ENCODE results near the gene BICRA.

The BICRA gene

DNA sequence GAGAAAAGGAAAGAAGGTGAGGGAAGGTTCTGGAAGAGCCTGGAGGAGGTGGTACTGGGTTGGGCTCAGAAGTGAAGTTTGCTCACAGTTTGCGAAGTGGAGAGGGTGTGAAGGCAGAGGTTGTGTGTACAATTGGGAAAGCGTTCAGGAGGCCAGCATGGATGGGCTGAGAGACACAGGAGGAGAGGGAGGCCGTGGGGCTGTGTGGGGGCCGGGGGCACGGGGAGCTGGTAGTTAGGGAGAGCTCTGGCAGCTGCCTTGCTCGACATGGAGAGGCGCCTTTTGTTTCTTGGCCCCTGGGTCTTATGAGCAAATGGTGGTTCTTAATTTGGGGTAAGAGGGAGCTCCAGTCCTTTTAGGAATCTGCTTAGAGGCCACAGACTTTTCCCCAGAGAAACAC, 16.7 kb downstream of the BICRA start:
- no peaks in the 10 kb centered on the region for H3K27me3 ChIP-seq (ENCODE audit: insufficient read depth, poor library complexity, severe bottlenecking)
- DNase-seq (ENCODE audit: low read depth in 1 of 2, low spot score in 1 of 2) = no peak
- H3K27ac ChIP-seq (replicated peaks) = no peak overlapping the region
- H3K4me3 ChIP-seq (replicated peaks; ENCODE audit: insufficient read depth, low read length) = no peak overlapping the region
- no peak for TF ChIP-seq REST (IDR thresholded peaks at IDR 0.05; ENCODE audit: insufficient replicate concordance, low read depth)
- no peak for TF ChIP-seq SPI1 (IDR thresholded peaks at IDR 0.05; ENCODE audit: borderline replicate concordance, low read depth)
- TF ChIP-seq POLR2AphosphoS5 (IDR thresholded peaks at IDR 0.05; ENCODE audit: low read depth) = no peak
- TF ChIP-seq, protein P1, sequence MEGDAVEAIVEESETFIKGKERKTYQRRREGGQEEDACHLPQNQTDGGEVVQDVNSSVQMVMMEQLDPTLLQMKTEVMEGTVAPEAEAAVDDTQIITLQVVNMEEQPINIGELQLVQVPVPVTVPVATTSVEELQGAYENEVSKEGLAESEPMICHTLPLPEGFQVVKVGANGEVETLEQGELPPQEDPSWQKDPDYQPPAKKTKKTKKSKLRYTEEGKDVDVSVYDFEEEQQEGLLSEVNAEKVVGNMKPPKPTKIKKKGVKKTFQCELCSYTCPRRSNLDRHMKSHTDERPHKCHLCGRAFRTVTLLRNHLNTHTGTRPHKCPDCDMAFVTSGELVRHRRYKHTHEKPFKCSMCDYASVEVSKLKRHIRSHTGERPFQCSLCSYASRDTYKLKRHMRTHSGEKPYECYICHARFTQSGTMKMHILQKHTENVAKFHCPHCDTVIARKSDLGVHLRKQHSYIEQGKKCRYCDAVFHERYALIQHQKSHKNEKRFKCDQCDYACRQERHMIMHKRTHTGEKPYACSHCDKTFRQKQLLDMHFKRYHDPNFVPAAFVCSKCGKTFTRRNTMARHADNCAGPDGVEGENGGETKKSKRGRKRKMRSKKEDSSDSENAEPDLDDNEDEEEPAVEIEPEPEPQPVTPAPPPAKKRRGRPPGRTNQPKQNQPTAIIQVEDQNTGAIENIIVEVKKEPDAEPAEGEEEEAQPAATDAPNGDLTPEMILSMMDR (IDR thresholded peaks at IDR 0.05; ENCODE audit: insufficient read depth, low read length) = no peak
- no peak for TF ChIP-seq GABPA (IDR thresholded peaks at IDR 0.05; ENCODE audit: low read depth)

DNA sequence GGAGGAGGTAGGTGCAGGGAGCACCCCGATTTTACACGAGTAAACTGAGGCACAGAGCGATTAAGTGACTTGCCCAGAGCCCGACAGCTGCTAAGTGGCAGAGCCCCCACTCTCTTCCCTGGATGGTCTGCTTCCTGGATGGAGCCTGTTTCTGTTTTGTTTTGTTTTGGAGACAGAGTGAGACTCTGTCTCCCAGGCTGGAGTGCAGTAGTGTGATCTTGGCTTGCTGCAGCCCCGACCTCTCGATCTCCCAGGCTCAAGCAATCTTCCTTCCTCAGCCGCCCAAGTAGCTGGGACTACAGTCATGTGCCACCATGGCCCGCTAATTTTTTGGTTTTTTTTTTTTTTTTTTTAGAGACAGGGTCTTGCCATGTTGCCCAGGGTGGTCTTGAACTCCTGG, 17.3 kb downstream of the BICRA start:
- no peak overlapping the region for H3K27ac ChIP-seq (replicated peaks)
- TF ChIP-seq SPI1 (IDR thresholded peaks at IDR 0.05; ENCODE audit: borderline replicate concordance, low read depth) (no peak), GABPA (IDR thresholded peaks at IDR 0.05; ENCODE audit: low read depth) (no peak), REST (IDR thresholded peaks at IDR 0.05; ENCODE audit: insufficient replicate concordance, low read depth) (no peak), POLR2AphosphoS5 (IDR thresholded peaks at IDR 0.05; ENCODE audit: low read depth) (no peak)
- TF ChIP-seq, protein P1 (IDR thresholded peaks at IDR 0.05; ENCODE audit: insufficient read depth, low read length) = no peak
- DNase-seq (ENCODE audit: low read depth in 1 of 2, low spot score in 1 of 2) = no peak
- no peaks in the 10 kb centered on the region for H3K27me3 ChIP-seq (ENCODE audit: insufficient read depth, poor library complexity, severe bottlenecking)
- no peak overlapping the region for H3K4me3 ChIP-seq (replicated peaks; ENCODE audit: insufficient read depth, low read length)

DNA sequence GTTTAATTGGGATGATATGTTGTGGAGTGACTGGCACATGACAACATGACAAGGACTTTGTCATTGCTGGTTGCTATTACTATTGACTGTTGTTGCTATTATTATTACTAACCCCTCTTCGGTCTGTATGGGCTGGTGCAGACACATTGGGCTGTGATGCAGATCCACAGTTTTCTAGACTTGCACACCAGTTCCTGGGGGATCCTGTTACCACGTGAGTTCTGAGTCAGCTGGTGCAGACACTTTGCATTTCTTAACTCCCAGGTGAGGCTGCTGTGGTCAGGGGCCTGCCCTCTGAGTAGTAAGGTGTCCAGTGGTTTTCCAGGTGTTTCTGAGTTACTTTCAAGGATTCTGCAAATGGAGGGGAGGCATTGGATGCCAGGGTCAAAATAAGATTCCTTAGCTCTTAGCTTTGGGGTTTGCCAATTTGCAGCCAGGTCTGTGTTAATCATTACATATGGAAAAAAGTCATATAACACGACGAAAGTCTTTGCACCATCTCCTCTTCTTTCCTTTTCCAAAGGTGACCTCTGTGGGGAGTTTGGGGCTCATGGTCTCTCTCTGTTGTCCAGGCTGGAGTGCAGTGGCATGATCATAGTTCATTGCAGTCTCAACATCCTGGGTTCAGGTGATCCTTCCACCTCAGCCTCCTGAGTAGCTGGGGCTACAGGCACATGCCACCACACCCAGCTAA, 19.3 kb downstream of the BICRA start:
- Histone ChIP-seq H3K27me3 (ENCODE audit: insufficient read depth, poor library complexity, severe bottlenecking) (no peaks in the 10 kb centered on the region), H3K27ac (replicated peaks) (no peak overlapping the region), H3K4me3 (replicated peaks; ENCODE audit: insufficient read depth, low read length) (no peak overlapping the region)
- DNase-seq (ENCODE audit: low read depth in 1 of 2, low spot score in 1 of 2) = no peak
- TF ChIP-seq REST (IDR thresholded peaks at IDR 0.05; ENCODE audit: insufficient replicate concordance, low read depth) (no peak), GABPA (IDR thresholded peaks at IDR 0.05; ENCODE audit: low read depth) (no peak), SPI1 (IDR thresholded peaks at IDR 0.05; ENCODE audit: borderline replicate concordance, low read depth) (no peak), POLR2AphosphoS5 (IDR thresholded peaks at IDR 0.05; ENCODE audit: low read depth) (no peak)
- TF ChIP-seq, protein P1 (IDR thresholded peaks at IDR 0.05; ENCODE audit: insufficient read depth, low read length) = no peak

Data from HL-60 (cell line).